SK-N-DZ (cell line): ENCODE data around the gene KRT5.

ENCODE experiments used
- DNase-seq: peaks from one replicate; pipeline ENCODE4 v3.0.0-alpha.2; 2015; ENCODE audit warnings: low spot score

The KRT5 gene

GRCh38 chr12:52537101-52537500, 16.9 kb upstream of the KRT5 start:
- DNase-seq = no peak

GRCh38 chr12:52535574-52535973, 15.4 kb upstream of the KRT5 start:
- no peak for DNase-seq

- no peak for DNase-seq
Measured at GRCh38 chr12:52534482-52534881, 14.3 kb upstream of the KRT5 start.

GRCh38 chr12:52533686-52534470, 13.7 kb upstream of the KRT5 start:
- DNase-seq = no peak

- DNase-seq = no peak
Measured at GRCh38 chr12:52532636-52533035, 12.4 kb upstream of the KRT5 start.

- no peak for DNase-seq
Measured at GRCh38 chr12:52531566-52532300, 11.5 kb upstream of the KRT5 start.

GRCh38 chr12:52530905-52531304, 10.7 kb upstream of the KRT5 start:
- DNase-seq = no peak

GRCh38 chr12:52530366-52530765, 10.2 kb upstream of the KRT5 start:
- no peak for DNase-seq

GRCh38 chr12:52529846-52530245, 9.7 kb upstream of the KRT5 start:
- DNase-seq = no peak

- DNase-seq = no peak
Measured at GRCh38 chr12:52529417-52529816, 9.2 kb upstream of the KRT5 start.

GRCh38 chr12:52528641-52529143, 8.5 kb upstream of the KRT5 start:
- DNase-seq = no peak

GRCh38 chr12:52527121-52527800, 7.1 kb upstream of the KRT5 start:
- no peak for DNase-seq

GRCh38 chr12:52526511-52526951, 6.3 kb upstream of the KRT5 start:
- no peak for DNase-seq

- no peak for DNase-seq
Measured at GRCh38 chr12:52525661-52526499, 5.7 kb upstream of the KRT5 start.

GRCh38 chr12:52524898-52525591, 4.9 kb upstream of the KRT5 start:
- DNase-seq = no peak

- no peak for DNase-seq
Measured at GRCh38 chr12:52524241-52524897, 4.2 kb upstream of the KRT5 start.

- DNase-seq = no peak
Measured at GRCh38 chr12:52523824-52524223, 3.6 kb upstream of the KRT5 start.

- no peak for DNase-seq
Measured at GRCh38 chr12:52522346-52523011, 2.3 kb upstream of the KRT5 start.

- DNase-seq = no peak
Measured at GRCh38 chr12:52521568-52522266, 1.5 kb upstream of the KRT5 start.
